T-cell (primary cell): ENCODE data around the gene THBS1. TPM values are rescaled to one million over a fixed set of nuclear protein-coding genes. Genes with fewer than 3 reads are reported as not detected.

Source experiments
- ATAC-seq, 4 experiments: fragments of 200-7000 bp in 3 of 4; fragments of 150-1000 bp in 1 of 4; cut with Tn5 transposase; replicated peaks in 1 of 4; 1 replicate in 3 of 4; 2 replicates in 1 of 4; pipeline ENCODE4 v1.10.0; 2021; ENCODE audit warnings: moderate library complexity in 3 of 4, mild to moderate bottlenecking in 2 of 4, moderate number of reproducible peaks in 1 of 4
- CTCF ChIA-PET, 2 donors: fragments of 300-600 bp; sonication (Branson Sonifier 250); formaldehyde crosslinking; loops; one replicate each; lab custom pipeline; 2022; ENCODE audit warnings: antibody characterized with exemption in 2 of 2; lab: Charles Lee
- POLR2A ChIA-PET, 2 donors: fragments of 300-600 bp; sonication (Branson Sonifier 250); formaldehyde crosslinking; loops; one replicate each; lab custom pipeline; 2022; ENCODE audit warnings: antibody characterized with exemption in 2 of 2; lab: Charles Lee
- DNase-seq, 35 experiments: peaks; one replicate each; pipeline versions ENCODE4 v3.0.0 to v3.0.0-alpha.2; 2013 to 2023
- H3K27ac ChIP-seq: one replicate; pipeline ENCODE4 v1.5.1; 2013; ENCODE audit warnings: low read length
- H3K27me3 ChIP-seq, 2 experiments: replicated peaks in 1 of 2; 1 replicate in 1 of 2; 2 replicates in 1 of 2; pipeline versions ENCODE4 v1.6.1 to v1.7.0; 2013; ENCODE audit warnings: low read length in 1 of 2, mixed read lengths in 1 of 2; ENCODE audit not compliant: control insufficient read depth in 2 of 2, insufficient read depth in 2 of 2; ENCODE audit errors: extremely low read depth in 1 of 2
- H3K36me3 ChIP-seq, 2 donors: 1 replicate in 1 of 2; 2 replicates in 1 of 2; pipeline versions ENCODE4 v1.6.1 to v1.7.0; 2013; ENCODE audit warnings: low read length in 1 of 2; ENCODE audit not compliant: control insufficient read depth in 2 of 2, insufficient read depth in 1 of 2; ENCODE audit errors: extremely low read depth in 1 of 2
- H3K4me1 ChIP-seq, 2 experiments: 1 replicate in 1 of 2; 2 replicates in 1 of 2; pipeline versions ENCODE4 v1.6.1 to v1.7.0; 2013; ENCODE audit warnings: low read length in 2 of 2, mixed read lengths in 1 of 2; ENCODE audit not compliant: insufficient read depth in 2 of 2, control insufficient read depth in 1 of 2; ENCODE audit errors: extremely low read depth in 1 of 2
- H3K4me3 ChIP-seq, 2 donors: 1 replicate in 1 of 2; 2 replicates in 1 of 2; pipeline versions ENCODE4 v1.5.1 to v1.7.0; 2013; ENCODE audit warnings: mild to moderate bottlenecking in 2 of 2, low read length in 1 of 2, moderate library complexity in 1 of 2; ENCODE audit not compliant: control insufficient read depth in 1 of 2; ENCODE audit errors: extremely low read depth in 1 of 2
- H3K9me3 ChIP-seq: 2 replicates; pipeline ENCODE4 v1.7.0; 2013
- H3K27ac Mint-ChIP-seq, 2 donors: one replicate each; pipeline ENCODE4 v1.8.0; 2020 to 2021; ENCODE audit warnings: mild to moderate bottlenecking in 2 of 2, mixed read lengths in 2 of 2
- H3K27me3 Mint-ChIP-seq, 2 donors: one replicate each; pipeline ENCODE4 v1.8.0; 2021 to 2022; ENCODE audit warnings: mixed read lengths in 2 of 2
- H3K36me3 Mint-ChIP-seq: one replicate; pipeline ENCODE4 v1.8.0; 2021; ENCODE audit warnings: mixed read lengths
- H3K4me1 Mint-ChIP-seq, 3 donors: one replicate each; pipeline ENCODE4 v1.8.0; 2020 to 2022; ENCODE audit warnings: mixed read lengths in 3 of 3, mild to moderate bottlenecking in 1 of 3
- H3K4me3 Mint-ChIP-seq, 3 donors: one replicate each; pipeline ENCODE4 v1.8.0; 2020 to 2022; ENCODE audit warnings: mild to moderate bottlenecking in 3 of 3, mixed read lengths in 3 of 3, moderate library complexity in 3 of 3
- H3K9me3 Mint-ChIP-seq, 3 donors: one replicate each; pipeline ENCODE4 v1.8.0; 2020 to 2022; ENCODE audit warnings: mixed read lengths in 3 of 3
- WGBS: methylation state at CpG from one replicate; pipeline ENCODE4 v1.1.5; 2013; ENCODE audit warnings: missing lambda C conversion rate; ENCODE audit not compliant: insufficient coverage; 5-methylcytosine and 5-hydroxymethylcytosine counted together
- total RNA-seq, 35 experiments: library from RNA in 6 of 35; stranded (reverse) in 6 of 35; fragments of 120-200 nt in 1 of 35; gene quantifications; one replicate each; pipeline versions ENCODE4 v1.2.1 to v1.2.4 and lab custom pipeline; 2013 to 2026

Gene THBS1
- total RNA-seq, 5 donors from 2014 or later (not counting 1 experiment from before 2014, with no cell fraction given): 1.3 to 8.6 (median 7.6) TPM

GRCh38 chr15:39616731-39617455 lies 36.0 kb downstream of the THBS1 start:
- 63% methylated on average over 2 of the region's 6 CpGs for WGBS
- peaks cover 0 to 3% of the 10 kb centered on the region in 2 experiments for H3K4me1 ChIP-seq
- H3K4me1 Mint-ChIP-seq: peaks cover 0 to 10% (median 0%) of the 10 kb centered on the region in 3 donors
- no peaks in the 10 kb centered on the region for H3K27me3 ChIP-seq
- H3K36me3 ChIP-seq: no peaks in the 10 kb centered on the region
- peaks cover 9% of the 10 kb centered on the region for H3K36me3 Mint-ChIP-seq
- H3K9me3 Mint-ChIP-seq: peaks cover 5 to 24% (median 7%) of the 10 kb centered on the region in 3 donors
- no peaks in the 10 kb centered on the region for H3K27me3 Mint-ChIP-seq
- ATAC-seq: no peak
- ChIA-PET CTCF (no interaction called here), POLR2A (no interaction called here)
- peak overlapping the region in 1 of 2 donors; percentile 42 for H3K27ac Mint-ChIP-seq
- H3K4me3 Mint-ChIP-seq: no peak overlapping the region
- H3K4me3 ChIP-seq: no peak overlapping the region
- peaks cover 4% of the 10 kb centered on the region for H3K9me3 ChIP-seq
- DNase-seq: no peak
- H3K27ac ChIP-seq: no peak overlapping the region

GRCh38 chr15:39618063-39618823 lies 37.4 kb downstream of the THBS1 start:
- peaks cover 3 to 16% (median 5%) of the 10 kb centered on the region in 3 donors for H3K9me3 Mint-ChIP-seq
- Histone ChIP-seq H3K27me3 (no peaks in the 10 kb centered on the region), H3K9me3 (no peaks in the 10 kb centered on the region), H3K36me3 (no peaks in the 10 kb centered on the region), H3K27ac (no peak overlapping the region), H3K4me3 (no peak overlapping the region), H3K4me1 (peaks cover 0 to 10% of the 10 kb centered on the region in 2 experiments)
- ATAC-seq: no peak
- H3K4me3 Mint-ChIP-seq: no peak overlapping the region
- 88% methylated on average over 1 of the region's 3 CpGs for WGBS
- no peak overlapping the region for H3K27ac Mint-ChIP-seq
- POLR2A ChIA-PET: no interaction called here
- peaks cover 6% of the 10 kb centered on the region for H3K36me3 Mint-ChIP-seq
- H3K27me3 Mint-ChIP-seq: no peaks in the 10 kb centered on the region
- peaks cover 4 to 23% (median 13%) of the 10 kb centered on the region in 3 donors for H3K4me1 Mint-ChIP-seq
- DNase-seq: no peak
- CTCF ChIA-PET: interaction anchor here in 1 of 2 donors (0.6 kb wide), 1 partner anchor 140 kb away, joined by 3 read pairs; no protein-coding TSS in a partner anchor

- H3K4me1 ChIP-seq: peaks cover 0 to 37% of the 10 kb centered on the region in 2 experiments
- H3K27ac Mint-ChIP-seq: peak overlapping the region; percentile 36 to 44
- ChIA-PET POLR2A (no interaction called here), CTCF (interaction anchor here in 1 of 2 donors (0.9 to 1.6 kb wide), 2 partner anchors 16 to 20 kb away, joined by 3 read pairs; no protein-coding TSS in a partner anchor)
- DNase-seq (no peak), ATAC-seq (no peak)
- no peaks in the 10 kb centered on the region for H3K27me3 ChIP-seq
- WGBS: no CpG with 5 or more reads among the region's 1 CpG
- no peaks in the 10 kb centered on the region for H3K27me3 Mint-ChIP-seq
- H3K4me3 ChIP-seq: no peak overlapping the region
- H3K9me3 ChIP-seq: no peaks in the 10 kb centered on the region
- H3K36me3 Mint-ChIP-seq: peaks cover 9% of the 10 kb centered on the region
- H3K9me3 Mint-ChIP-seq: peaks cover 0 to 6% (median 5%) of the 10 kb centered on the region in 3 donors
- no peak overlapping the region for H3K4me3 Mint-ChIP-seq
- no peaks in the 10 kb centered on the region for H3K36me3 ChIP-seq
- peak overlapping the region; percentile 90 for H3K27ac ChIP-seq
- H3K4me1 Mint-ChIP-seq: peaks cover 22 to 53% (median 43%) of the 10 kb centered on the region in 3 donors
Measured at GRCh38 chr15:39621210-39621609, 40.3 kb downstream of the THBS1 start.

- WGBS: 92% methylated on average over 1 of the region's 1 CpG
- H3K36me3 Mint-ChIP-seq: peaks cover 9% of the 10 kb centered on the region
- Histone ChIP-seq H3K27me3 (no peaks in the 10 kb centered on the region), H3K36me3 (no peaks in the 10 kb centered on the region), H3K4me3 (no peak overlapping the region), H3K4me1 (peaks cover 0 to 44% of the 10 kb centered on the region in 2 experiments), H3K27ac (peak overlapping the region; percentile 90), H3K9me3 (no peaks in the 10 kb centered on the region)
- ChIA-PET CTCF (interaction anchor here in 1 of 2 donors (1.6 kb wide), 1 partner anchor 17 kb away, joined by 3 read pairs; no protein-coding TSS in a partner anchor), POLR2A (no interaction called here)
- H3K9me3 Mint-ChIP-seq: peaks cover 0 to 6% (median 5%) of the 10 kb centered on the region in 3 donors
- peak overlapping the region; percentile 98 to 100 for H3K27ac Mint-ChIP-seq
- H3K4me3 Mint-ChIP-seq: no peak overlapping the region
- ATAC-seq (no peak), DNase-seq (no peak)
- no peaks in the 10 kb centered on the region for H3K27me3 Mint-ChIP-seq
- peaks cover 22 to 57% (median 50%) of the 10 kb centered on the region in 3 donors for H3K4me1 Mint-ChIP-seq
Measured at GRCh38 chr15:39621976-39622375, 41.1 kb downstream of the THBS1 start.

- CTCF ChIA-PET: interaction anchor here in 1 of 2 donors (0.6 to 1.9 kb wide), 9 partner anchors 19 to 1172 kb away, joined by 3 to 14 read pairs (median 4); no protein-coding TSS in a partner anchor
- WGBS: 100% methylated on average over 2 of the region's 6 CpGs
- POLR2A ChIA-PET: interaction anchor here in 1 of 2 donors (0.6 to 1.5 kb wide), 3 partner anchors 19 to 61 kb away, joined by 3 to 10 read pairs (median 6); no protein-coding TSS in a partner anchor
- no peak for DNase-seq
- H3K4me1 ChIP-seq: peaks cover 0 to 53% of the 10 kb centered on the region in 2 experiments
- peak overlapping the region; percentile 90 for H3K27ac ChIP-seq
- no peaks in the 10 kb centered on the region for H3K27me3 ChIP-seq
- no peaks in the 10 kb centered on the region for H3K27me3 Mint-ChIP-seq
- H3K4me1 Mint-ChIP-seq: peaks cover 27 to 66% (median 57%) of the 10 kb centered on the region in 3 donors
- H3K9me3 ChIP-seq: no peaks in the 10 kb centered on the region
- H3K9me3 Mint-ChIP-seq: peaks cover 0 to 6% (median 5%) of the 10 kb centered on the region in 3 donors
- H3K4me3 Mint-ChIP-seq: peak overlapping the region in 1 of 3 donors; percentile 4
- peaks cover 9% of the 10 kb centered on the region for H3K36me3 Mint-ChIP-seq
- no peak overlapping the region for H3K4me3 ChIP-seq
- ATAC-seq: peak in 1 of 4 experiments; percentile 5
- no peaks in the 10 kb centered on the region for H3K36me3 ChIP-seq
- peak overlapping the region; percentile 98 to 100 for H3K27ac Mint-ChIP-seq
Measured at GRCh38 chr15:39622660-39623516, 42.0 kb downstream of the THBS1 start.
